ENCODE measurements around the gene GPR87.

GRCh38 chr3:151267066-151267465 is 49.6 kb downstream of the GPR87 start:
- TF ChIP-seq CTCF (conservative IDR thresholded peaks at IDR 0.05; ENCODE audit: low read length) (no peak), EZH2phosphoT487 (IDR thresholded peaks at IDR 0.05; ENCODE audit: borderline replicate concordance) (no peak)

Data from Loucy (cell line).